GM12878 (cell line): ENCODE results near the gene TGM5. TPM values are rescaled to one million over a fixed set of nuclear protein-coding genes. Genes with fewer than 3 reads are reported as not detected.

Source experiments
- ATAC-seq: fragments of 200-7000 bp; cut with Tn5 transposase; 3 replicates; pipeline ENCODE4 v1.9.1; 2020; ENCODE audit warnings: mild to moderate bottlenecking, moderate library complexity
- BruUV-seq: library from RNA; stranded (reverse); fragments of 400-500 nt; replicated peaks from 2 replicates; lab custom pipeline; 2021; lab: Mats Ljungman, UMichigan
- CTCF ChIA-PET: fragments of 300-600 bp; sonication (Branson Sonifier 250); formaldehyde crosslinking; extraction: SDS; loops from one replicate; lab custom pipeline; 2021; ENCODE audit warnings: inconsistent platforms; lab: Yijun Ruan, JAX
- POLR2A ChIA-PET: fragments of 350-600 bp; formaldehyde crosslinking; extraction: SDS; loops from one replicate; lab custom pipeline; 2021; ENCODE audit warnings: inconsistent platforms; lab: Charles Lee
- RAD21 ChIA-PET: fragments of 300-600 bp; sonication (Branson Sonifier 250); formaldehyde crosslinking; loops from one replicate; lab custom pipeline; 2023; ENCODE audit warnings: antibody characterized with exemption; ENCODE audit not compliant: unreplicated experiment; lab: Charles Lee
- SMC1A ChIA-PET: fragments of 300-600 bp; sonication (Branson Sonifier 250); formaldehyde crosslinking; loops from one replicate; lab custom pipeline; 2023; ENCODE audit not compliant: unreplicated experiment, uncharacterized antibody; lab: Charles Lee
- DNase-seq: peaks from one replicate; pipeline ENCODE4 v3.0.0-alpha.2; 2011; ENCODE audit warnings: low read depth, low spot score
- FAIRE-seq: peaks from 3 replicates; lab custom pipeline; 2011; peaks lifted over from hg19 to GRCh38; lab: Jason Lieb, UNC
- H2AFZ ChIP-seq: 2 replicates; pipeline ENCODE4 v1.6.0; 2011; ENCODE audit warnings: low read depth, low read length, control low read depth; ENCODE audit not compliant: control insufficient read depth
- H3K27ac ChIP-seq: 2 replicates; pipeline ENCODE4 v1.5.1; 2011; ENCODE audit warnings: control low read depth; ENCODE audit not compliant: control insufficient read depth, insufficient read depth
- H3K27me3 ChIP-seq, 2 experiments: replicated peaks in 1 of 2; 2 replicates each; pipeline versions ENCODE4 v1.6.0 to v1.6.1; 2011; ENCODE audit warnings: low read length in 1 of 2; ENCODE audit not compliant: control insufficient read depth in 2 of 2, insufficient read depth in 2 of 2
- H3K36me3 ChIP-seq, 2 experiments: 2 replicates each; pipeline ENCODE4 v1.5.1; 2011; ENCODE audit warnings: low read length in 1 of 2; ENCODE audit not compliant: control insufficient read depth in 2 of 2, insufficient read depth in 2 of 2
- H3K4me1 ChIP-seq: 2 replicates; pipeline ENCODE4 v1.6.1; 2011; ENCODE audit warnings: mild to moderate bottlenecking, low read length, moderate library complexity, mixed read lengths; ENCODE audit not compliant: control insufficient read depth, insufficient read depth
- H3K4me2 ChIP-seq: 2 replicates; pipeline ENCODE4 v1.6.0; 2011; ENCODE audit warnings: control low read depth; ENCODE audit not compliant: control insufficient read depth, insufficient read depth
- H3K4me3 ChIP-seq: fragments of 200-600 bp; sonication (generic); 2 replicates; pipeline ENCODE4 v1.5.1; 2016
- H3K79me2 ChIP-seq: 2 replicates; pipeline ENCODE4 v1.6.0; 2011; ENCODE audit warnings: low read length; ENCODE audit not compliant: control insufficient read depth, insufficient read depth
- H3K9ac ChIP-seq: 2 replicates; pipeline ENCODE4 v1.8.0; 2011; ENCODE audit warnings: low read length, control low read depth, mixed read lengths; ENCODE audit not compliant: control insufficient read depth, insufficient read depth
- H3K9me3 ChIP-seq: replicated peaks from 3 replicates; pipeline ENCODE4 v1.5.1; 2011; ENCODE audit warnings: mild to moderate bottlenecking, low read length; ENCODE audit not compliant: control insufficient read depth, insufficient read depth
- H4K20me1 ChIP-seq: 2 replicates; pipeline ENCODE4 v1.6.0; 2011; ENCODE audit not compliant: control insufficient read depth, insufficient read depth
- BMI1 ChIP-seq: fragments of 450-650 bp; IDR thresholded peaks from 2 replicates; pipeline ENCODE4 v1.6.1; 2016; ENCODE audit warnings: mild to moderate bottlenecking, moderate library complexity, borderline replicate concordance
- EED ChIP-seq: sonication (generic); IDR thresholded peaks from 2 replicates; pipeline ENCODE4 v1.6.1; 2016; ENCODE audit warnings: antibody characterized with exemption, low read depth
- IRF4 ChIP-seq: IDR thresholded peaks from 2 replicates; pipeline ENCODE4 v1.6.1; 2011; ENCODE audit warnings: low read depth, low read length
- NR2F1 ChIP-seq: fragments of 450-650 bp; conservative IDR thresholded peaks from 2 replicates; pipeline ENCODE4 v1.6.1; 2017; ENCODE audit warnings: mild to moderate bottlenecking
- POLR2AphosphoS5 ChIP-seq: IDR thresholded peaks from 2 replicates; pipeline ENCODE4 v1.6.1; 2011; ENCODE audit warnings: mild to moderate bottlenecking, low read length, inconsistent platforms
- SRF ChIP-seq, 2 experiments: IDR thresholded peaks; 2 replicates each; pipeline ENCODE4 v1.6.1; 2011; ENCODE audit warnings: low read depth in 2 of 2, low read length in 2 of 2, mild to moderate bottlenecking in 1 of 2, moderate library complexity in 1 of 2
- TBL1XR1 ChIP-seq: IDR thresholded peaks from 2 replicates; pipeline ENCODE4 v1.6.1; 2012; ENCODE audit warnings: low read depth, low read length, improper control_type of control experiment
- ZNF274 ChIP-seq: IDR thresholded peaks from one replicate; pipeline ENCODE4 v1.8.0; 2011; ENCODE audit not compliant: insufficient read length, insufficient read depth
- WGBS: methylation state at CpG from one replicate; pipeline ENCODE4 v1.1.6; 2016; ENCODE audit warnings: low lambda C conversion rate; ENCODE audit not compliant: insufficient replicate concordance, insufficient coverage; ENCODE audit errors: missing lambda C conversion rate; 5-methylcytosine and 5-hydroxymethylcytosine counted together
- in situ Hi-C: fragments of 300-500 bp; cut with MboI; formaldehyde crosslinking; loops from 9 replicates; pipeline ENCODE4 v1.14.3; 2018; ENCODE audit warnings: mixed read lengths
- intact Hi-C: fragments of 100-400 bp; cut with micrococcal nuclease; formaldehyde crosslinking; loops from one replicate; pipeline ENCODE4 v1.14.2; 2022; ENCODE audit not compliant: unreplicated experiment
- polyA plus RNA-seq, 11 experiments: library from polyadenylated mRNA; depleted of rRNA in 4 of 11; unstranded in 6 of 11; stranded (reverse) in 5 of 11; fragments of >200 nt; fragmentation: Nextera tagmentation in 4 of 11; fragmentation: Illumina TruSeq in 1 of 11; extraction: Ambion mirVana in 4 of 11; extraction: Trizol in 1 of 11; gene quantifications; 1 replicate in 1 of 11; 2 replicates in 10 of 11; pipeline versions ENCODE4 v1.2.1 to v1.2.3, GENCODE V29; 2011 to 2016; ENCODE audit warnings: inconsistent platforms in 2 of 11, missing spikeins in 2 of 11, low read depth in 1 of 11
- total RNA-seq, 4 experiments: library from RNA; depleted of rRNA in 3 of 4; stranded (reverse); fragments of >200 nt in 3 of 4; fragmentation: Illumina TruSeq in 1 of 4; extraction: Trizol in 1 of 4; gene quantifications; 2 replicates each; pipeline versions ENCODE4 v1.2.1 to v1.2.3, GENCODE V29; 2013 to 2021
- TF ChIP-seq, protein P1 (sequence below): fragments of 450-650 bp; formaldehyde crosslinking; IDR thresholded peaks from 2 replicates; pipeline ENCODE4 v1.4.0; 2022; ENCODE audit warnings: mild to moderate bottlenecking, moderate library complexity
- TF ChIP-seq, protein P2 (sequence below): IDR thresholded peaks from 2 replicates; pipeline ENCODE4 v1.6.1; 2012; ENCODE audit warnings: low read depth, low read length, improper control_type of control experiment
- TF ChIP-seq, protein P3 (sequence below): IDR thresholded peaks from 2 replicates; pipeline ENCODE4 v1.6.1; 2012; ENCODE audit warnings: mild to moderate bottlenecking, low read depth, low read length
- TF ChIP-seq, protein P4 (sequence below): fragments of 450-650 bp; IDR thresholded peaks from 2 replicates; pipeline ENCODE4 v1.6.1; 2017; ENCODE audit warnings: low read depth, mild to moderate bottlenecking, moderate library complexity

Gene TGM5
- total and polyA plus RNA-seq, 10 of the 15 experiments (the other 5 are each of a cell fraction or from before 2014, with no cell fraction given): 4.4 to 27.1 (median 5.6) TPM

DNA sequence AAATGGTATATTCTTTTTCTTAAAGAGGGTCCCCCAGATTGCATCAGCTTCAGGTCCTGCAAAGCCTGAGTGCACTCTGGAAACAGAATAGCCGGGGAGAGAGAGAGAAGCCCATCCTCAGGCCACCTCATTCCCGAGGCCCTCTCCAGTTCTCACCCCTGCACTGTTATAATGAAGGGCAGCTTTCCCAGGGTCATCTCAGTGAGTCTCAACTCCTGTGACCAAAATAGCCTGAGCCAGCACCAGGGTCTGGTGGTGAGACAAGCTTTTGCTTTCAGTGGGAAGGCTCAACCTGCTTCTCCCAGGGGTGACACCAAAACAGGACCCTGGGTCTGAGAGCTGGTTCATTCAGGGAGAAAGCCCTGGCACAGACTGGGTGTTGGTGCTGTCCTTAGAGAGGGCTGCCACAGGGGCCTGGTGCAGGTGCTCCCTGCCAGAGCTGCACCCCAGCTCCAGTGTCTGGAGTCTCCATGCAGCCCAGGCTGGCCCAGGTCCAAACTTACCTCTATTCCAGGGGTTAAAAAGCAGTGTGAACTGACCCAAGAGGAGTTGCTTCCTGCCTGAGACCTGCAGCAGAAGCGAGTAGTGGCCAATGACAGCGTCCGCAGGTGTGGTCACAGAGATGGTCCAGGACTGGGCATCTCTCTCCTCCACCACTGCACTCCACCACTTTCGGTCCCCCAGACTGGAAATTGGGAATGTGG lies 52.0 kb downstream of the TGM5 start:
- in situ Hi-C loops: no loop called here
- FAIRE-seq (no peak), DNase-seq (no peak), ATAC-seq (no peak)
- 47% methylated on average over 6 of the region's 6 CpGs for WGBS
- H3K4me3 ChIP-seq: no peak overlapping the region
- H3K27ac ChIP-seq: no peak overlapping the region
- TF ChIP-seq, protein P1, sequence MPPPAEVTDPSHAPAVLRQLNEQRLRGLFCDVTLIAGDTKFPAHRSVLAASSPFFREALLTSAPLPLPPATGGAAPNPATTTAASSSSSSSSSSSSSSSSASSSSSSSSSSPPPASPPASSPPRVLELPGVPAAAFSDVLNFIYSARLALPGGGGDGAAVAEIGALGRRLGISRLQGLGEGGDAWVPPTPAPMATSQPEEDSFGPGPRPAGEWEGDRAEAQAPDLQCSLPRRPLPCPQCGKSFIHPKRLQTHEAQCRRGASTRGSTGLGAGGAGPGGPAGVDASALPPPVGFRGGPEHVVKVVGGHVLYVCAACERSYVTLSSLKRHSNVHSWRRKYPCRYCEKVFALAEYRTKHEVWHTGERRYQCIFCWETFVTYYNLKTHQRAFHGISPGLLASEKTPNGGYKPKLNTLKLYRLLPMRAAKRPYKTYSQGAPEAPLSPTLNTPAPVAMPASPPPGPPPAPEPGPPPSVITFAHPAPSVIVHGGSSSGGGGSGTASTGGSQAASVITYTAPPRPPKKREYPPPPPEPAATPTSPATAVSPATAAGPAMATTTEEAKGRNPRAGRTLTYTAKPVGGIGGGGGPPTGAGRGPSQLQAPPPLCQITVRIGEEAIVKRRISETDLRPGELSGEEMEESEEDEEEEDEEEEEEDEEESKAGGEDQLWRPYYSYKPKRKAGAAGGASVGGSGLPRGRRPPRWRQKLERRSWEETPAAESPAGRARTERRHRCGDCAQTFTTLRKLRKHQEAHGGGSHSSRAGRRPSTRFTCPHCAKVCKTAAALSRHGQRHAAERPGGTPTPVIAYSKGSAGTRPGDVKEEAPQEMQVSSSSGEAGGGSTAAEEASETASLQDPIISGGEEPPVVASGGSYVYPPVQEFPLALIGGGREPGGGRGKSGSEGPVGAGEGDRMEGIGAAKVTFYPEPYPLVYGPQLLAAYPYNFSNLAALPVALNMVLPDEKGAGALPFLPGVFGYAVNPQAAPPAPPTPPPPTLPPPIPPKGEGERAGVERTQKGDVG: no peak
- TF ChIP-seq SRF (IDR thresholded peaks at IDR 0.05; ENCODE audit: low read depth in 2 of 2, low read length in 2 of 2): no peak
- no peak for TF ChIP-seq BMI1
- TF ChIP-seq ZNF274: no peak
- TF ChIP-seq IRF4: no peak
- no peak for TF ChIP-seq POLR2AphosphoS5
- TF ChIP-seq TBL1XR1: no peak
- no peak for TF ChIP-seq NR2F1
- TF ChIP-seq, protein P2, sequence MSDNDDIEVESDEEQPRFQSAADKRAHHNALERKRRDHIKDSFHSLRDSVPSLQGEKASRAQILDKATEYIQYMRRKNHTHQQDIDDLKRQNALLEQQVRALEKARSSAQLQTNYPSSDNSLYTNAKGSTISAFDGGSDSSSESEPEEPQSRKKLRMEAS: no peak
- TF ChIP-seq, protein P3, sequence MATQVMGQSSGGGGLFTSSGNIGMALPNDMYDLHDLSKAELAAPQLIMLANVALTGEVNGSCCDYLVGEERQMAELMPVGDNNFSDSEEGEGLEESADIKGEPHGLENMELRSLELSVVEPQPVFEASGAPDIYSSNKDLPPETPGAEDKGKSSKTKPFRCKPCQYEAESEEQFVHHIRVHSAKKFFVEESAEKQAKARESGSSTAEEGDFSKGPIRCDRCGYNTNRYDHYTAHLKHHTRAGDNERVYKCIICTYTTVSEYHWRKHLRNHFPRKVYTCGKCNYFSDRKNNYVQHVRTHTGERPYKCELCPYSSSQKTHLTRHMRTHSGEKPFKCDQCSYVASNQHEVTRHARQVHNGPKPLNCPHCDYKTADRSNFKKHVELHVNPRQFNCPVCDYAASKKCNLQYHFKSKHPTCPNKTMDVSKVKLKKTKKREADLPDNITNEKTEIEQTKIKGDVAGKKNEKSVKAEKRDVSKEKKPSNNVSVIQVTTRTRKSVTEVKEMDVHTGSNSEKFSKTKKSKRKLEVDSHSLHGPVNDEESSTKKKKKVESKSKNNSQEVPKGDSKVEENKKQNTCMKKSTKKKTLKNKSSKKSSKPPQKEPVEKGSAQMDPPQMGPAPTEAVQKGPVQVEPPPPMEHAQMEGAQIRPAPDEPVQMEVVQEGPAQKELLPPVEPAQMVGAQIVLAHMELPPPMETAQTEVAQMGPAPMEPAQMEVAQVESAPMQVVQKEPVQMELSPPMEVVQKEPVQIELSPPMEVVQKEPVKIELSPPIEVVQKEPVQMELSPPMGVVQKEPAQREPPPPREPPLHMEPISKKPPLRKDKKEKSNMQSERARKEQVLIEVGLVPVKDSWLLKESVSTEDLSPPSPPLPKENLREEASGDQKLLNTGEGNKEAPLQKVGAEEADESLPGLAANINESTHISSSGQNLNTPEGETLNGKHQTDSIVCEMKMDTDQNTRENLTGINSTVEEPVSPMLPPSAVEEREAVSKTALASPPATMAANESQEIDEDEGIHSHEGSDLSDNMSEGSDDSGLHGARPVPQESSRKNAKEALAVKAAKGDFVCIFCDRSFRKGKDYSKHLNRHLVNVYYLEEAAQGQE: no peak
- no peak for TF ChIP-seq EED
- TF ChIP-seq, protein P4, sequence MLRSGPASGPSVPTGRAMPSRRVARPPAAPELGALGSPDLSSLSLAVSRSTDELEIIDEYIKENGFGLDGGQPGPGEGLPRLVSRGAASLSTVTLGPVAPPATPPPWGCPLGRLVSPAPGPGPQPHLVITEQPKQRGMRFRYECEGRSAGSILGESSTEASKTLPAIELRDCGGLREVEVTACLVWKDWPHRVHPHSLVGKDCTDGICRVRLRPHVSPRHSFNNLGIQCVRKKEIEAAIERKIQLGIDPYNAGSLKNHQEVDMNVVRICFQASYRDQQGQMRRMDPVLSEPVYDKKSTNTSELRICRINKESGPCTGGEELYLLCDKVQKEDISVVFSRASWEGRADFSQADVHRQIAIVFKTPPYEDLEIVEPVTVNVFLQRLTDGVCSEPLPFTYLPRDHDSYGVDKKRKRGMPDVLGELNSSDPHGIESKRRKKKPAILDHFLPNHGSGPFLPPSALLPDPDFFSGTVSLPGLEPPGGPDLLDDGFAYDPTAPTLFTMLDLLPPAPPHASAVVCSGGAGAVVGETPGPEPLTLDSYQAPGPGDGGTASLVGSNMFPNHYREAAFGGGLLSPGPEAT: no peak
- H2AFZ ChIP-seq: no peak overlapping the region
- BruUV-seq: no TSS peak
- H3K27me3 ChIP-seq: no peaks in the 10 kb centered on the region
- ChIA-PET POLR2A (interaction anchor here (0.6 kb wide), 1 partner anchor 310 kb away, joined by 3 read pairs; no protein-coding TSS in a partner anchor), SMC1A (interaction anchor here (1.6 to 1.9 kb wide), 2 partner anchors 10 to 11 kb away, joined by 6 to 7 read pairs; no protein-coding TSS in a partner anchor), RAD21 (interaction anchor here (1.1 to 1.5 kb wide), 2 partner anchors 71 to 122 kb away, joined by 3 to 4 read pairs; no protein-coding TSS in a partner anchor), CTCF (interaction anchor here (1.0 to 2.6 kb wide), 2 partner anchors 10 to 11 kb away, joined by 4 to 12 read pairs; no protein-coding TSS in a partner anchor)
- no peak overlapping the region for H3K4me2 ChIP-seq
- no peaks in the 10 kb centered on the region; the same call in 2 of the 3 replicates for H3K9me3 ChIP-seq
- H3K79me2 ChIP-seq: no peaks in the 10 kb centered on the region
- H3K9ac ChIP-seq: no peak overlapping the region
- H3K36me3 ChIP-seq: no peaks in the 10 kb centered on the region
- H3K4me1 ChIP-seq: no peaks in the 10 kb centered on the region
- no peaks in the 10 kb centered on the region for H4K20me1 ChIP-seq
- intact Hi-C loops: no loop called here
